GM13977 (cell line): ENCODE data around the gene SERPINA3.
"Not testable (repeated sequence)": the region's sequence is repeated elsewhere in the genome, so short reads cannot be mapped to it uniquely, and the experiment has no call there.

Source experiments
- DNase-seq: peaks from one replicate; pipeline ENCODE4 v3.0.0; 2012; ENCODE audit warnings: low spot score
- in situ Hi-C: fragments of 300-500 bp; cut with MboI; formaldehyde crosslinking; loops from one replicate; pipeline ENCODE4 v1.12.0; 2022; ENCODE audit warnings: low sequenced_read_pairs, low pct_unique_long_range_greater_than_20kb, mixed read lengths, inconsistent platforms; ENCODE audit not compliant: unreplicated experiment
- TF ChIP-seq, protein P1 (sequence below): IDR thresholded peaks from 2 replicates; pipeline ENCODE4 v1.5.1; 2012; ENCODE audit warnings: mild to moderate bottlenecking, control low read depth; ENCODE audit not compliant: insufficient read depth; ENCODE audit errors: extremely low read depth, missing control alignments

Gene SERPINA3

DNA sequence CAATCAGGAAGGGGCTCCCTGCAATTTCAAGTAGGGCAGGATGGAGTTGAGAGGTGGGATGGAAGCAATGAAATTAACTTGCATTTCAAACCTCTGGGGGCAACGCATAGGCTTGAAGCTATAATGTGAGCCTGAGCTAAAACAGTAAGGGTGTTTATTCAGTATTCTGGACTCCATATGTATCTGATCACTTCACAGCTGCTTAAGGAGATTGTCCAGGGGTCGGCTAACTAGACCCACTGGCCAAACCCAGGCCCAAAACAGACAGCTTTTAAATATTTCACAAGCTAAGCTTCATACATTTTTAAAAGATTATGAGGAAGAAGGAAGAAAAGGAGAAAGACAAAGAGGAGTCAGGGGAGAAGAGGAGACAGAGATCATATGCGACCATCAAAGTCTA lies 6.8 kb upstream of the SERPINA3 start:
- in situ Hi-C loops: no loop called here
- TF ChIP-seq, protein P1, sequence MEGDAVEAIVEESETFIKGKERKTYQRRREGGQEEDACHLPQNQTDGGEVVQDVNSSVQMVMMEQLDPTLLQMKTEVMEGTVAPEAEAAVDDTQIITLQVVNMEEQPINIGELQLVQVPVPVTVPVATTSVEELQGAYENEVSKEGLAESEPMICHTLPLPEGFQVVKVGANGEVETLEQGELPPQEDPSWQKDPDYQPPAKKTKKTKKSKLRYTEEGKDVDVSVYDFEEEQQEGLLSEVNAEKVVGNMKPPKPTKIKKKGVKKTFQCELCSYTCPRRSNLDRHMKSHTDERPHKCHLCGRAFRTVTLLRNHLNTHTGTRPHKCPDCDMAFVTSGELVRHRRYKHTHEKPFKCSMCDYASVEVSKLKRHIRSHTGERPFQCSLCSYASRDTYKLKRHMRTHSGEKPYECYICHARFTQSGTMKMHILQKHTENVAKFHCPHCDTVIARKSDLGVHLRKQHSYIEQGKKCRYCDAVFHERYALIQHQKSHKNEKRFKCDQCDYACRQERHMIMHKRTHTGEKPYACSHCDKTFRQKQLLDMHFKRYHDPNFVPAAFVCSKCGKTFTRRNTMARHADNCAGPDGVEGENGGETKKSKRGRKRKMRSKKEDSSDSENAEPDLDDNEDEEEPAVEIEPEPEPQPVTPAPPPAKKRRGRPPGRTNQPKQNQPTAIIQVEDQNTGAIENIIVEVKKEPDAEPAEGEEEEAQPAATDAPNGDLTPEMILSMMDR: no peak
- DNase-seq: no peak

DNA sequence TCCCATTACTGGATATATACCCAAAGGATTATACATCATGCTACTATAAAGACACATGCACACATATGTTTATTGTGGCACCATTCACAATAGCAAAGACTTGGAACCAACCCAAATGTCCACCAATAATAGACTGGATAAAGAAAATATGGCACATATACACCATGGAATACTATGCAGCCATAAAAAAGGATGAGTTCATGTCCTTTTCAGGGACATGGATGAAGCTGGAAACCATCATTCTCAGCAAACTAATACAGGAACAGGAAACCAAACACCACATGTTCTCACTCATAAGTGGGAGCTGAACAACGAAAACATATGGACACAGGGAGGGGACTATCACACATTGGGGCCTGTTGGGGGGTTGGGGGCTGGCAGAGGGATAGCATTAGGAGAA lies 3.2 kb upstream of the SERPINA3 start:
- DNase-seq, in situ Hi-C loops: not testable (repeated sequence)

DNA sequence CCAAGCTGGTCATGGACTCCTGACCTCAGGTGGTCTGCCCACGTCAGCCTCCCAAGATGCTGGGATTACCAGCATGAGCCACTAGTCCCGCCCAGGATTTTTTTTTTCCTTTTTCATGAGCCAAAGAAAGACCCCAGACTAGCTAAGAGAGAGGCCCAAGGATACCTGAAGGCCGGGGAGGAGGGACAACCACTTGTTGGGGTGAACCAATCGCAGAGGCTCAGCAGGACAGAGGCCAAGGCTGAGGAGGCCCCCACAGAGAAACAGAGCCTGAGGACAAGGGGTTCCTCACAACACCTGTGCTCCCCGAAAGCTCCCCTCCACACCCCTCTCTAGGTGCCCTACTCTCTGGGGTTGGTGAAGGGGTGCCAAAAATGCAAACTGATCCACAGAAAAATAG lies 1.0 kb upstream of the SERPINA3 start:
- TF ChIP-seq, protein P1: no peak
- in situ Hi-C loops: no loop called here
- no peak for DNase-seq

DNA sequence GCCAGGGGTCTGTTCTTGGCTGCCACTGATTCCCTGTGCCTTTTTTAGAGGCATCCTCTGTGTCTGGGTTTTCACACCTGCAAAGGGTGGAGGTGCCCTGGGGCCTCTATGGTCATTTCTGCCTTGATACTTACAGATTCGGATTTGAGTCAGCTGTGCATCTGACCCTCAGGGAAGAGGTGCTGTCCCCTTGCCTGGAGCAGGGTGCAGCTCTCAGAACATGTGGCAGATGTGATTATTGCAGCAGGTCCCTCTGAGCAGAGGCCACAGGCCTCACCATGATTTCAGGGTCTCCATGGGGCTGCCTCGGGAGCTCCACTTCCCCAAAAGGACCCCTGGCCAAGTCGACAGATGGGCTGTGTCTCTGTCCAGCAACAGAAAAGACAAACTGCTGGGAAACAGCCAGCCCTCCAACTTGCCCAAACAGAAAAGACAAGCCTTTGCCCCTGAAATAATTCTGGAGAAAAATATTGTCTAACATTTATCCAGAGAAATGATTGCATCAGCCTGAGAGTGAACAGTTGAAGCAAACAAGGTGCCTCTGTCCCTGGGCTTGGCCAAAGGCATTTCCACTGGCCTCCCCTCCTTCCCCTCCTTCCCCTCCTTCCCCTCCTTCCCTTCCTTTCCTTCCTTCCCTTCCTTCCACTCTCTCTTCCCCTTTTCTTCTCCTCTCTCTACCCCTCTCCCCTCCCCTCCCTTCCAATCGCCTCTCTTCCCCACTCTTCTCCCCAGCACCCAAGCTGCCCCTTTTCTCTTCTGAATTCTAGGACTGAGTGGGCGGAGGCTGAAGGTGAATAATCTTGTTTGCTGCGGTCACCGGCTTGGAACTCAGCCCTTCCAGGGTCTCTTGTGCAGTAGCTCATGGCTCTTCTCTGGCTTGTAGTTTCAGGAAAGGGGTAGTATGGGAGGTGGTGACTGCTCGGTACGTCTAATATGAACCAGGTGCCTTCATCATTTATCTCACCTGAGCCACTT lies 676 bp downstream of the SERPINA3 start:
- TF ChIP-seq, protein P1: no peak
- no peak for DNase-seq
- in situ Hi-C loops: no loop called here

DNA sequence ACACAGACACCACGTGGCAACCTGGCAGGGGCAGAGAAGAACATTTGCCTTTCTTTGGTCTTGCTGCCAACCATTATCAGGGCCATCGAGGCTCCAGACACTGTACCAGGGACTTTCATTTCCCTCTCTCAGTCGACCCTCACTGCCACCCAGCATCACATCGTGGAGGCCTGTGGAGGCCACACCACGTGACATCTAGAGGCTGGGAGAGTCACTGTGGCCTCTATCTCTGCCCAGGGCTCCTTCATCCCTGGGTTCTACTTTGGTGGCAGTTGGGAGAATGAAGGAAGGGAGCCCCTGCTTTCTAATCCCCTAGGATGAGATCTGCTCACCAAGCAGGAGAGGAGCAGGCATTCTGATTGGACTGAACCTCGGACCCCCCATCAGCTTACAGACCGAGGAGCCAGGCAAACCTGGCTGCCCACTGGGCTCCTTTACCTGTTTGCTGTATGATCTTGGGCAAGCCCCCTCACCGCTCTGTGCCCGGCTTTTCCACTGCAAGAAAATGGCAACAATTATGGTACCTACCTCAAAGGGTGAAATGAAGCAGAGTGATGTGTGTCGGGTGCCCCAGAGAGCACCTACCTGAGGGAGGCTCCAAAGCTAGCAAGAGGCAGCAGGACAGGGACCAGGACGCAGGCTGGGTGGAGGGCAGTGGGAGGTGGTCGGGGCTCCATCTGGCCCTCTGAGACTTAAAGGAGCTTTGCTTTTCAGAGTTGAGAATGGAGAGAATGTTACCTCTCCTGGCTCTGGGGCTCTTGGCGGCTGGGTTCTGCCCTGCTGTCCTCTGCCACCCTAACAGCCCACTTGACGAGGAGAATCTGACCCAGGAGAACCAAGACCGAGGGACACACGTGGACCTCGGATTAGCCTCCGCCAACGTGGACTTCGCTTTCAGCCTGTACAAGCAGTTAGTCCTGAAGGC lies 1.8 kb downstream of the SERPINA3 start:
- TF ChIP-seq, protein P1: no peak
- in situ Hi-C loops: no loop called here

DNA sequence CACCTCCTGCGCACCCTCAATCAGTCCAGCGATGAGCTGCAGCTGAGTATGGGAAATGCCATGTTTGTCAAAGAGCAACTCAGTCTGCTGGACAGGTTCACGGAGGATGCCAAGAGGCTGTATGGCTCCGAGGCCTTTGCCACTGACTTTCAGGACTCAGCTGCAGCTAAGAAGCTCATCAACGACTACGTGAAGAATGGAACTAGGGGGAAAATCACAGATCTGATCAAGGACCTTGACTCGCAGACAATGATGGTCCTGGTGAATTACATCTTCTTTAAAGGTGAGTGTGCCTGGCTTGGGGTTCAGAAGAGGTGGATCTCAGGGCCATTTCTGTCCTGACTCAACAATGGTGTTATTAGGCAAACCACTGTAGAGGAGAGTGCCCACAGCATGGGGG lies 2.6 kb downstream of the SERPINA3 start:
- TF ChIP-seq, protein P1: no peak
- in situ Hi-C loops: no loop called here
- no peak for DNase-seq

More for the DNA sequence above, 1.8 kb downstream of the SERPINA3 start:
- DNase-seq: no peak
